GM21390 (cell line): ENCODE results near the gene FRMD4A.

ENCODE experiments used
- ATAC-seq: cut with Tn5 transposase; IDR thresholded peaks from one replicate; pipeline ENCODE4 v1.9.1; 2021; ENCODE audit not compliant: unreplicated experiment

FRMD4A gene

DNA sequence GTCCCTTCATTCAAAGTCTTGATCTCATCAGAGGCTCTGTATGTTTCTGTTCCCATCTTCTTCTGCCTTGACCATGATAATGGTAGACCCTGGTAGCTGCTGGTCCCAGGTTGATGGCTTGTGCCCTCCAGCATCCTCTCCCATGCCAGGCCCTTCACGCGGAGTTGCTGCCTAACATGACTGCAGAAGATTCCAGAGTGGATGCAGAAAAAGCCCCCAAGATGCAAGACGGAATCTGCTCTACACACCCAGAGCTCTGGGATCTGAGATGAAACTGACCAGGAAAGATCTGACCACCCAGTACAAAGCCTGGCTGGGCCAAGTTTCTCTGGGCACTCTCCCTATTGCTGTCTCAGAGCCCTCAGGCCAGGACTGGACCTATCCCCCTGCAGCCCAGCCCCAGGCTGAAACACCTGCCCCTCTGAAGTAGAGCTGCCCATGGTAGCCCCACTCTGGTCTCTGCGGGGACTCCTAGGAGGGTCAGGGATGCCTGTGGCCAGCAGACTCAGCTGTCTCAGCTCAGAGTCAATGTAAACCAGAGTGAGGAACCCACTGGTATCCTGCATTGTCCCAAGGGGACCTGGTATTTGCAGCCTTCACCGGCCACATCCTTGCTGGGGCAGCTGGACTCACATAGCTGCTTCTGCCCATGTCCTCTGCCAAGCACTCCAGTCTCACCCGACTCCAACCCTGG is 9.5 kb upstream of the FRMD4A start:
- ATAC-seq, result no peak

DNA sequence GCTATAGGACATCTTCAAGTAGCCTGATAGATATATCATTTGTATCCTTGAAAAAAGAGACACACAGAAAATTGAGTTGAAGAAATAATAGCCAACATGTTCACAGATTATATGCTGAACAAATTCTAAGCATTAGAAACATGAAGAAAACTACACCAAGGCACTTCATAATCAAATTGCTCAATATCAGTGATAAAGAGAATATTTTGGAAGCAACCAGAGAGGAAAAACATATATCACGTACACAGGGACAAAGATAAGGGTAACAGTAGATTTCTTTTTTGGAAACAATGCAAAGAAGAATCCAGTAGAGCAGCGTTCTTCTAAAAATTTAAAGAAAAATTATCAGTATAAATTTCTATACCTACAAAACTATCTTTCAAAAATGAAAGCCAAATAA is 6.0 kb upstream of the FRMD4A start:
- no peak for ATAC-seq

DNA sequence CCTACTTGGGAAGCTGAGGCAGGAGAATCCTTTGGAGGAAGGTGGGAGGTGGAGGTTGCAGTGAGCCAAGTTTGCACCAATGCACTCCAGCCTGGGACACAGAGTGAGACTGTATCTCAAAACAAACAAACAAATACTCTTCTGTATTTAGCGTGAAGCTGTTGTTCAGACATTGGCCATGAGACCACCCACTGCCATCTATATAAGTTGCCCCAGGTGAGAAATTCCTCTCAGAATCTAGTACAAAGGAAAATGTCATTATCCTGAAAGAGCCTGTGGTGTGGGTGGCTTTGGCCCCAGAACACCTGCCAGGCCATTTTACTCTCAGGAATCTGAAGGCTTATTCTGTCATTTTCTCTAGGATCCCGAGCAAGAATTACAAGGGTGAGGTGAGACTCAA is 4.0 kb upstream of the FRMD4A start:
- no peak for ATAC-seq

DNA sequence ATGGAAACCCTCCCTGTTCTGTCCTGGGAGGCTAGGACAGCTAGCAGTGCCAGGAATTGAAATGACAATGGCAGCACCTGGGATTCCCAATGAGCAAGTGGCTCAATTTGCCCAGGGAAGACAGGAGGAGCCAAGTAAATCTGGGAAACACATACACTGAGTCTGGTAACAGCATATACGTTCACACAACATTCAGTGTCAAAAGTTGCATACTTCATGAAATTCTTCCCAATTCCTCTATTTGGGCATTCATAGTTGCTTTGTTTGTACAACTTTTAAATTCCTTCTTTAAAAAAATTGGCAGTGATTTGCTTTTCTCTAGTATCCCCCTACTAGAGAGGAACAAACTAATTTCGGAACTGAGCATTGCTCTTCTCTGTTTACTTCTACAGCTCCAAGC is 2.9 kb upstream of the FRMD4A start:
- ATAC-seq, result no peak

DNA sequence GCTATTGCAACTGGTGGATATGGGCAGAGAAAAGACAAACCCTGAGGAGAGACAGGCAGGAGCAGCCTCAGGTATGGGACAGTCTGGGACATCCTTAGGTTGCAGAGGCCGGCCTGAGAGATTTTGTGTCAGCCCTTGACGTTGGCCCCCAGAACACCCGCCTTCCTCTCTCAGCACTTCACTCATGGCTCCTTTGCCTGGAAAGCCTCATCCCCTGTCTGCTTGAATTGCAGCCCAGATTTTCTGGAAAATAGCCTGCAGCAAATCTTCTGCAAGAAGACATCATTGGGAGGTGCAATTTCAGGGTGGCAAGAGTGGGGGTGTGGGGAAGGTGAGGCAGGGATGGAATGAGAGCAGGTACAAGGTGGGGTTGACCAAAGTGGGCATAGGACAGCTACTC is 2.2 kb upstream of the FRMD4A start:
- ATAC-seq, result no peak

DNA sequence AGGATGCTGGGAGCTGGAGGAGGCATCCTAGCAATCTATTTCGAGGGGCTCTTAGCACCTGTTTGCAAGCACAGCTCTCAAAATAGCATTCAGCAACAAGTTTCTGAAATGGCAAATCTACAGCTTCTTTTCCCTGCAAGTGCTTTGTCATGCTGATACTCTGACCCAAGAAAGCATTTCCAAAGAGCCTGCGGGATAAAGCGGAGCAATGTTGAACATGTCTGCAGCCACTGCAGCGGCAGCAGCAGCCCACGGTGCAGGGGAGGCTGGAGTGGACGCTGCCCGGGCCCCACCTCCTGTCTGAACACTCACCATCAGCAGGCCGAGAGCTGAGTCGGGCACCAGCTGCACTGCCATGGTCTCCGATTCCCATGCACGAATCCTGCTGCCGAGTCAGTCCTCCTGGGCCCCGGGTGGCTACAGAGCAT is 964 bp downstream of the FRMD4A start:
- no peak for ATAC-seq

DNA sequence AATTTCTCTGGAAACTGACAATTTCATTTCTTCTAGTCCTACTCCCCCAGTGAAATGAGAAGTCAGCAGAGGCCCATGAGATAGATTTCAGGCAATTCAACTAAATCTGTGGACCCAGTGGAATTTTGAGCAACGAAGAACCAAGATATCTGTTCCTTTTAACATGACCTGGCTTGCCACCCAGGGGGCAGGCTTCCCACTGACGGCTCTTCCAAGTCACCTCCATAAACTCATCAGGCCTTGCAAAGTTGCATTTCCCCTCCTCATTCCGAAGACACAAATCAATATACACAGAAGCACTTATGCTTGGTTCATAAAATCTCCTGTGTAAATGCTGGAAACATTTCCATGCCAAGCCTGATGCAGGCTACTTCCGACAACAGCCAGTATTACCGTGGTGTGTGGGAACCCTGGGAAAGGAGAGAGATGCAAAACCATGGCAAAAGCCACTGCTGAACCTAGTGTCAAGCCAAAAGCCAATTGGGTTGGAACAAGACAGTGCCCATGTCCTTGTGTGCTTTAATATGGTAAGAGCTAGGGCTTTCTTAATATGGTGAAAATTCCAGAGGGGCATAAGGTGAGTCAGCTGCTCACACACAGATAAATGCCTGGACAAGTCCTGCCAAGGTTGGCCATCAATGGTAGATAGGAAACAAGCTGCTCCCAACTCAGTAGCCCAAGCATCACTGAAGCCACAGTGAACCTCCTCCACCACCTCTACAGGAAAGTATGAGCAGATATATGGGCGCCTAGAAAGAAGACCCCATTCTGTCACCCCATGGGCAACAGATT is 1.6 kb downstream of the FRMD4A start:
- no peak for ATAC-seq

DNA sequence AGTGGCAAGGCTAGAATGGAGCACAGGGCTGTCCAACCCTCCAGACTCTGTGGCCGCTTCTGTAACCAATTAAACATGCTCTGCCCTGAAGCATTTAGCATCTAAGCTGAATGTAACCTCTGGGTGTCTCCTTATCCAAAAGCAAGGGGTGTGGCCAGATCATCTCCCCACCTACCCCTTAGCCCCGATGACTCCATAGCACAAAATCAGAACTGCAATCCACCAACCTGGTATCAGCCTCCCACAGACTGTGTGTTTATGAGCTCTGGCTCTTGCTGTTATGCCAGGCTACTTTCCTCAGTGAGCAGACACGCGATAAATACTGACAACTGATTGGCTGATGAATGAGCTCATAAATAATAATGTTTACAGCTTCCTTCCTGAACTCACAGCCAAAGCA is 3.2 kb downstream of the FRMD4A start:
- ATAC-seq, result no peak

DNA sequence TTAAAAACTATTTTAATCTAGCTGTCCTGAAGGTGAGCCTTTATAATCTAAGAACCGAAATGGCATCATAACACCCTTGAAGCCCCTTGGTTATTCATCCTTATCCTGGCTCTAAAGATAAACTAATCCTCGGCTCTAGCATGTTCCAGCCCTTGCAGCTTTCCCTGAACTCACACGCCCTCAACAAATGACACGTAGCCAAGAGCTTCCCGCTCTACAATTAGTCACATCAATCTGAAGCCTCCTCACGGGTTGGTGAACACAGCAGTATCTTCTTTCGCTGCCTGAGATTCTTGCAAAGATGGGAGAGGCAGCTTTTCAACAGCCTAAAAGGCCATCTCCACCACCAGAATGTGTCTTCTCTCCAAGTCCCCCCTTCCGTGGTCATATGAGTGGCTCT is 4.1 kb downstream of the FRMD4A start:
- no peak for ATAC-seq

DNA sequence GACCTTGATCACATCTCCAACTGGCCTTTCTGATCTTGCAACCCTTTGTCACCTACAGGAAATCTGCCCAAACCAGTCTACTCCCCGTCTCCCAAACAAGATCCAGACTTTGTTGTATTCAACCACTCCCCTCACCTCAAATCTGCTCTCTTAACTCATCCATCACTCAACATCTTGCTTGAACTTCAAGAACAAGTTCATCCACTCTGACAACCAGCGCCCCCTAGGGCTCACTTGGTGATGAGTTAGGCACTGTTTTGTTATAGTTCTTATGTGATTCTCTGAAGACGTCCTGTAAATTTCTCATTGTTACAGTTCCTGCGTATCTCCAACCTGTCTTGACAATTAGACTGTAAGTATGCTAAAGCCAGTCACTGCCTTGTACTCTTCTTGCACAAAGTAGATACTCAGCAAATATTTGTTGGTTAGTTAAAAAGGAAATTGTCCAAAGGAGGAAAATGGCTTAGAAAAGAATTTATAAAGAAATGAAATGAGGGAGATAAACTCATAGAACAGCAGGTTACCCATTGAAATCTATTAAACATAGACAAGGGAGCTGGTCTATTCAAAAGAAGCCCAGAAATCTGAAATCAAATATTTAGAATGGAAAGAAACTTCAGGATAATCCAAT is 5.3 kb downstream of the FRMD4A start:
- no peak for ATAC-seq

DNA sequence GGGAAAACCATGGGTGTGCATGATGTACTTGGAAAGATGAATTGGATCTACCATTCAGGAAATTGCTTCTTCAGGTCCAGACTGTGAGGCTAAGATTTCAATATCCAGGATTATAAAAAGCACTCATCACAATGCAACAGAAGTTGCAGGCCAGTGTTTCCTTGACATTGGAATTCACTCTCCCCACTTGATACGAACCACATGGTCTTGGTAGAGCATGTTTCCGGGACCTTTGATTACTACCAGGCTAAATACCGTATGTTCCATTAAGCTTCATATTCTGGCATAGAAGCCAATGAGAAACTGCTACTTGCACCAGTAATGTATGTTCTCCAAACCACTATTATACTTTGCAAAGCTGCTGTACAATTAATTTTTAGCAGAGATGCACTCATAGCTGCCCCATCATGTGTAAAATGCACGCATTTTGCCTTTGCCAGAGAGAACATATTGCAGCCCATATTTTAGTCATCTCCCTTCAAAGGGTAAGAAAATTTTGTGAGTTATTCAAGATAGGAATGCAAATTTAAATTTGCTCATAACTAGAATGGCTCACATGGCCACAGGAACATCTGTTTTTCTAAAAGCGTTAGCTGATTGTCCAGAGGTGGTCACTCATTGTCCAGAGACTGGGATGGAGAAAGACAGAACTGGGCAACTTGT is 8.1 kb downstream of the FRMD4A start:
- ATAC-seq, result no peak

DNA sequence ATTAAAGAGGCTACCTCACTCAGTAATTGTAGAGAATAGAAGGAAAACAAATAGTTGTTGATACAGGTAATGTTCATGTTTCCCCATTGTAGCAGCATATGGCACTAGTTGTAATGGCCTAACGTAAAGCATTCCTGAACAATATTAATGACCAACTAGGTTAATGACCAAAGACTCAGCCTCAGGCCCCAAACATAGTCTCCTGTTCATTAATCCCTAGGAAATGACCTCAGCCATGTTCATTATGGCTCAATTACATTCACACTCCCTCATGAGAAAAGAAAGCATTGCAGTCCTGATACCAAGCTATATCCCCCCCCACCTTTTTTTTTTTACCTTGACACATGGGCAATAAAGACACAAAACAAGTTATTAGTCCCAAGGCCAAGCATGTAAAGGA is 12.7 kb downstream of the FRMD4A start:
- no peak for ATAC-seq

DNA sequence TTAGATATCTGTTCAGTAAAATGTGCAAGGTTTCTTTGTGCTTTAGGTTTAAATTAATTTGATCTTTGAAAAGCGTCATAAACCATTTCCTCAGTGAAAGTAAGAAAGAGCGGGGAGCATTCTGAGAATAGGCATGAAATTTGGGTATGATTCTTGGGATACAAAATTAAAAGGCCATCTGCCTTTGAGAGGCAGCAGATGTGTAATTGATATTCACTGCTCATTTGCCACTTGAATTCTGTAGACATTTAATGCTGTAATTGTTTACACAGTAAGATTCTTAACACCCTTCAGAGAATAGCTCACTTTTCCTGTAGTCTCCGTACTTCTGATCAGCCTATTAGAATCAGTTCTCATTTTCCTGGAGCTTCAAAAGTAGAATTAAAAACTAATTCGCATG is 18.7 kb downstream of the FRMD4A start:
- no peak for ATAC-seq

DNA sequence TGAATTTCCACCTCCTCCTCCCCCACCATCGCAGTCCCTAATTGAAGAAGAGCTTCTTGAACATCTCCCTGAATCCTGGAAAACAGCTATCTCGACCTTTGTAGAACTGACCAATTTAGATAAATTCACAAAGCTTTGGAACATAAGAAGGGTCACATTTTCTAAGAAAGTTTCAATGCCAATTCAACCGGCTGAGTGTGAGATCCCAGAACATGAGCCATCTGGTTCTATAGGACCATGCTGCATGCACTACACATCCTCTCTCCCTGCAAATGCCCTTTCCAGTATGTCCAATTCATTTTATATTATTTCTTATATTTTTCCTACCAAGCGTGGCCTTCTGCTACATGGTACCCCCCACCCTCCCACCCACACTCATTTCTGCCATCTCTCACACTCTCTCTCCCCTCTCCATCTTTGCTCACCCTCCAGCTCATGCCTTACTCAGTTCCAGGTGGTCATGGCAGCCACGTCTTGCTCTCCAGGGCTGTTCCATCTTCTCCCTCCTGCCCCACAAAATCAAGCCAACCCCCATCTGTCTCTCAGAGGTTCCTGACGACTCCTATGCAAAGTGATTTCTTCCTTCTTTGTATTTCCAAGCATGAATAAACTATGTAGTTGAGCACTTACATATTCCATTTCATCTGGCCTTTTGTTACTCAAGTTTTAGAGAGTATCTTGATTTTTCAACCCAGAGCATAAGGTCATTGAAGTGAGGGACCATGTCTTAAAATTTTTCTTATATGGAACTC is 19.3 kb downstream of the FRMD4A start:
- ATAC-seq, result no peak

DNA sequence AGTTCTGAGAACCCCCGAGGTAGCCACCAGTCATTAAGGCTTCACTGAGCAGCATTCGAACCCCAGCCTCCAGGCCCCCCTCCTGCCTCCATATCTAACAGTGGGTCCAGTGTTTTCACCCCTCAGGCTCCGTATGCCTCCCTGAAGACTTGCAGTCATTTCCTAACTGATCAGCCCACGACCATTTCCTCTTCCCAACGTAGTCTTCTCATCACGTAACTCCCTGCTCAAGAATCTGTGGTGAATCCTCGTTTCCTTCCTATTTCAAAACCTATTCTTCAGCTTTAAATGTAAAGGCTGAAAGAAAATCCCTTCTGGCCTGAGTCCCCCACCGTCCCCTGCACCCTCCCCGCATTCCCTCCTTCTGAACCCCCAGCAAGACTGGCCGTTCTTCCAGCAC is 21.1 kb downstream of the FRMD4A start:
- no peak for ATAC-seq

DNA sequence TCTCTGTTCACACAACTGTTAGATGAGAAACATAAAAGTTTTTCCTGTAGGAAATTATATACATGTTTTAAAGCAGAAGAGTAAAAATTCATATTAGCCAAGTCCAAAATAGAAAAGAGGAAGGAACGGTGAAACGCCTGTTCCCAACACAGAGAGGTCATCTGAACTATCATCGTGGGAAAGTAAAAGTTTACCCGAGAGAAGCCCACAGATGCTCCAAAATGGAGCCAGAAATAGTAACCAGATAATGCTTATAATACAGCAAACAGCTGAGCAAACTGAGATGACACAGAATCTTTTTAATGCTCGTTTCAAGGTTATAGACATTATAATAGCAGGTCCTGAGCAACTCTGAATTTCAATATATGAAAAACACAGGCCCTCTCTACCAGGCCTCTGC is 24.5 kb downstream of the FRMD4A start:
- ATAC-seq, result no peak

DNA sequence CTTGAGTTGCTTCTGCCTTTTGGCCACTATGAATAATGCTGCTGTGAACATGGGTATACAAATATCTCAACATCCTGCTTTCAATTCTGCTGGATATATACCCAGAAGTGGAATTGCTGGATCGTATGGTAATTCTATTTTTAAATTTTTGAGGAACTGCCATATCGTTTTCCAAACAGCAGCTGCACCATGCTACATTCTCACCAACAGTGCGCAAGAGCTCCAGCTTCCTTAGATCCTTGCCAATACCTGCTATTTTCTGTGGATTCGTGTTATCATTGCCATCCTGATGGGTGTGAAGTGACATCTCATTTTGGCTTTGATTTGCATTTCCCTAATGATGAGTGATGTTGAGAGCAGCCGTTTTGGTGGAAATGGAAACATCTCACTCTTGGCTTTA is 26.7 kb downstream of the FRMD4A start:
- no peak for ATAC-seq

DNA sequence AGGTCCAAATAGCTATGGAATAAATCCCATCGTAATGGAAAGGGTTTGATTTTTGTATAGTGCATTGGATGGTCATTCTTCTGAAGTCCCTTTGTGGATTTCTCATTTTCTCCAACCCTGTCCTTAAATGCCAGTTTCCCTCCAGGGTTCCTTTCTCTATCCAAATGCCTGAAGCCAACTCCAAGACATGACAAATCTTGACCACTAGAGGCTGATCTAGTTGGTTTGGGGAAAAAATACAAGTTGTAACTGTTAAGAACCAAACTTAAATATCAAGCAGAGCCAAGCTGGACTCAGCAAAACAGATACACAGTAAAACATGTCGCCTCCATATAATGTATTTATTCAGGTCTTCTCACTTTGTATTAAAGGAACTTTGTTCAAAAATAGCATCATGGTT is 28.7 kb downstream of the FRMD4A start:
- no peak for ATAC-seq

DNA sequence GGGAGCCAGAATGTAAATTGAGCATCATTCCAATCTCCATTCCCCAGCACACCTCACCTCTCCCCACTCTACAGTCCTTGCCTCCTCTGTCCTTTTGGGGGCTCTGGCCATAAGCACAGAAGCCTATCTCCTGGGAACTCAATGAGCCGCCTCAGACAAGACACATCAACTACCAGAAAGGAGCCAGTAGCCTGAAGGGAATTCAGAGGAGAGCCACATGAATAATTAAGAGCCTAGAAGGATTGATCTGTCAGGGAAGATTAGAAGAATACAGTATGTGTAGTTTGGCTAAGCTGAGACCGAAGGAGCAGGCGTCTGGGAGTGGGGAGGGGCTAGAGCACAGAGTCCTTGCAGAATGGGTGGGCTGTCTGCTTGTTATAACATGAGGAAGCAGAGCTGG is 31.2 kb downstream of the FRMD4A start:
- no peak for ATAC-seq

DNA sequence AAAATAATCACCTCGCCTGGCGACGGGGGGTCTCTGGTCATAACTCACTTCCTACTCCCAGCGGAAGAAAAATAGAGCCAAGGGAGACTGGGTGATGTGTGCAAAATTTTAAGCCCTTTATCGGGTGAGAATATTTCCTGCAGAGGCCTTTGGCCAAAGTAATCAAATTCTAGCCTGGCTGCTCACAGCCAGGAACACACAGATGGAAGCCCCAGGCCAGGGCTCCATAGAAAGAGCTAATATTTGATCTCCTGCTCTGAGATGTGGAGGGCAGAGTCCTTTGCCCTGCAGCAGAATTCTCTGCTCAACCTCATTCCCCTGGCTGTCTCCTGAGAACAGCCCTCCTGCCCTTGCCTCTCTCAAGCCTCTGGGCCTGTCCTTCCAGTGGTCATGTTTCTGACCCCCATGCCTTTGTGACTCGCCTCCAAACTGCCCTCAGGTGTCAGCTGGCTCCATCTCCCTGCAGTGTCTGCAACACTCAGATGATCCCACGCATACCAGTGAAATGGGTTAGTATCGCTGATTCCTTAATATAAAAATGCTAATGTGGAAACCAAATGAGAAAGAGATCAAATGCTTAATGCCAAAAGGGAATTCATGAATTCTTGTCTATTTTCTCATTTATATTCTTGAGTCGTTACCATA is 34.5 kb downstream of the FRMD4A start:
- ATAC-seq, result no peak
